GM19238 (cell line): ENCODE measurements around the gene BCOR.

Experiments
- DNase-seq: peaks from one replicate; pipeline ENCODE4 v3.0.0; 2011; ENCODE audit warnings: low spot score; ENCODE audit not compliant: insufficient read length

Gene BCOR

DNA sequence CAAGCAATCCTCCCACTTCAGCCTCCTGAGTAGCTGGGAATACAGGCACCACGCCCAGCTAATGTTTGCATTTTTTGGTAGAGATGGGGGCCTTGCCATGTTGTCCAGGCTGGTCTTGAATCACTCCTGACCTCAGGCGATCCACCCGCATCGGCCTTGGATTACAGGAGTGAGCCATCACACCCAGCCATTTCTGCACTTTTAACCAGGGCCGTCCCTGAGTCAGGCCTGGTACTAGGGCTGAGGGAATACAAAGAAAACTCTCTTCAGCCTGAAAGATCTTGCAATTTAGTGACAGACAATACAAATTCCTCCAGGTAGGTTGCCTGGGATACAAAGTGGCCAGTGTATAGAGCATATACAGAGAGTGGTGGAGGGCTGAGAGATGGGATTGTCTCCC is 65.8 kb downstream of the BCOR start:
- DNase-seq: no peak

DNA sequence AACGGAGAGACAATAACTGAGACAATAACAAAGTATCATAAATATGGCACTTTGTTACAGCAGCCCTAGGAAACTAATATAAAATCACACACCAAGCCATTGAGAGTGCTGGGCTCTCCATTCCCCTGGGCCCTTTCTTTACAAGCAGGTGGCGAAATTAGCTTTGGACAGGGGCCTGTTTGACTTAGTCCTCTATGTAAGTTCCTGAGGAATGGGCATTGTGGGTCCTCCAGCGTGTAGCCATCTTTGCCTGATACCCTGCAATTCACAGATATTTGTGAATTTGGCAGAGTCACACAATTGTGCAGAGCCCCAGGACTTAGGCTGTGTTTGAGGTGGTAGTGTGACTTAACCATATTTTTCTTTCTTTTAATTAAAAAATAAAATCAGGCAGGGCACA is 67.6 kb downstream of the BCOR start:
- DNase-seq: no peak

DNA sequence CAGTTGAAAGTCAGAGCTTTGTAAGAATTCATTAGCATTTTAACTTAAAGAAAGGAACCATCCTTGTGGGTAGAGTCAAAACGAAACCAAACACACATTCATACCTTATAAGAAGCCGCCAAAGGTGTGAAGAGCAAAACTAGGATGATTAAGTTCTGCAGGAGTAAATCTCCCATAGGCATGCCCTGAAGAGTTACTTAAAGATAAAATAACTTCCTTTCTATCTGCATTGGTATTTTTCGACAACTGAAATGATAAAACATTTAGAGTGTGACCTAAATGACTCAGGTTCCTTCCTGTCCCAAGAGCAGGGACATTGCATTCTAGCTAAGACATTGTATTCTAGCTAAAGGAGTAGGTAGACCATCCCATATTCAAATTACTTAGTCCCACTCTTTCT is 75.3 kb downstream of the BCOR start:
- DNase-seq: no peak

DNA sequence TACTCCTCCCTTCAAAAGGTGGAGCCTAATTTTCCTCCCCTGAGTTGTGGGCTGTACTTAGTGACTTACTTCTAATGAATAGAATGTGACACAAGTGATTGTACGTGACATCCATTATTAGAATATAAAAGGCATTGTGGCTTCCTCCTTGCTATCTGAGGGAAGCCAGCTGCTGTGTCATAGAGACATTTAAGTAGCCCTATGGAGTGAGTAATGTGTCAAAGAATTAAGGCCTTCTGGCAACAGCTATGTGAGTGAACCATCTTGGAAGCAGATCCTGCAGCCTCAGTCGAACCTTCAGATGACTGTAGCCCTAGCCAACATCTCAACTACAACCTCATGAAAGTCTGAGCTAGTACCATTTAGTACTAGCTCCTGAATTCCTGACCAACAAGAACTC is 76.1 kb downstream of the BCOR start:
- DNase-seq: no peak

DNA sequence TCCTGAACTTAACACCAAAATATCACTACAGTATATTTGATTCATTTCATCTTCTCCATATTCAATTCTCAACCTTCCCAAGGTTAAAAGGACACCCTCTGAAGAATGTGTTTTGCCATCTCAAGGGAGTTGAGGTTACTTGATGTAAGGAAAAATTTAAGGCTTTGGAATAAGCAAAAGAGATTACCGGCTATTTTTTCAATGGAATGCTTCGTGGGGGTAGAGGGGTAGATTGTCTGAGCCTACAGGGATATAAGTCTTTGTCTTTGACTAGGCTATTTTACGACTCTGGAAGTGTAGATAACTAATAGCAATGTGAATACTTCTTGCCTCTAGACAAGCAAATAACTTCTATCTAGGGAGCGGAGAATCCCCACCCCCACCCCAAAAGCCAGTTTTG is 78.2 kb downstream of the BCOR start:
- DNase-seq: no peak

DNA sequence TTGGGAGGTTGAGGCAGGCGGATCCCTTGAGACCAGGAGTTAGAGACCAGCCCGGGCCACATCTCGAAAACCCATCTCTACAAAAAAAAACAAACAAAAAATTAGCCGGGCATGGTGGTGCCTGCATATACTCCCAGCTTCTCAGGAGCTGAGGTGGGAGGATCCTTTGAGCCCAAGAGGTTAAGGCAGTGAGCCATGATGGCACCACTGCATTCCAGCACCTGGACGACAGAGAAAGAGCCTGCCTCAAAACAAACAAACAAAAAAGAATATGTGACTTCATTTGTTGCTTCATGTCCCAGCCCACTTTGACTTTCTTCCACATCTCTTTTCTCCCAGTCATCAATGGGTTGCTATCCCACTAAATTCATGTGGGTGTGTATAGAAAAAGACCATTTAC is 79.7 kb downstream of the BCOR start:
- no peak for DNase-seq

DNA sequence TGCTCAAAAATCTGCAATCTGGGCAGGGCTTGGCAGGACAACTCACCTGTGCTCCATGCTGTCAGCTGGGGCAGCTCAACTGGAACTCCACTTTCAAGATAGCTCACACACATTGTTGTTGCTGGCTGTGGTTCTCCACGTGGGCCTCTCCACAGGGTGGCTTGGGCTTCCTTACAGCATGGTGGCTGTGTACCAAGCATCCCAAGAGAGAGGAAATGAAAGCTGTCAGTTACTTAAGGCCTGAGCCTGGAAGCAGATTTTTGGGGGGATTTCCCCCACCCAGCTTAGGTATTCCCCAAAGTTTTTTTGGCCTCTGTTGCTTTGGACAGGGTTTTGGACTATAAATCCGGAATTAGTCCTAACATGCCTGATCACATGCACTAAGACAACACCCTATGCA is 81.0 kb downstream of the BCOR start:
- DNase-seq: no peak

DNA sequence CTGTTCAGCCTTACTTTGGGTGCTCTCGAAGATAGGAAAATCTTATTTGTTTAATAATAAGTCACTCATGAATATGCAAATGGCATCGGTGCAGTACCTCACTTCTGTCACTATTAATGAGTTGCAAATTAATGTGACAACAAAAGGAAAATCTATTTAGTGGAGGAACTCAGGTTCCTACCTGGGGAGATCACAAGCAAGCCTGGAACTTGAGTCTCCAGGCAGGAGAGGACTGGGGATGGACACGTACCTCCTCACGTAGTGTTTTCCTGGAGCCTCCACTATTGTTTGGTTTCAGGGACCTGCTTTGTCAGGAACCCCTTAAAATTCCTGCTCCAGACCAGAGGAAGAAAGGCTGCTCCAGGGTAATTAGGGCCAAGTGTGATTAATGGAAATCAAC is 82.1 kb downstream of the BCOR start:
- no peak for DNase-seq

DNA sequence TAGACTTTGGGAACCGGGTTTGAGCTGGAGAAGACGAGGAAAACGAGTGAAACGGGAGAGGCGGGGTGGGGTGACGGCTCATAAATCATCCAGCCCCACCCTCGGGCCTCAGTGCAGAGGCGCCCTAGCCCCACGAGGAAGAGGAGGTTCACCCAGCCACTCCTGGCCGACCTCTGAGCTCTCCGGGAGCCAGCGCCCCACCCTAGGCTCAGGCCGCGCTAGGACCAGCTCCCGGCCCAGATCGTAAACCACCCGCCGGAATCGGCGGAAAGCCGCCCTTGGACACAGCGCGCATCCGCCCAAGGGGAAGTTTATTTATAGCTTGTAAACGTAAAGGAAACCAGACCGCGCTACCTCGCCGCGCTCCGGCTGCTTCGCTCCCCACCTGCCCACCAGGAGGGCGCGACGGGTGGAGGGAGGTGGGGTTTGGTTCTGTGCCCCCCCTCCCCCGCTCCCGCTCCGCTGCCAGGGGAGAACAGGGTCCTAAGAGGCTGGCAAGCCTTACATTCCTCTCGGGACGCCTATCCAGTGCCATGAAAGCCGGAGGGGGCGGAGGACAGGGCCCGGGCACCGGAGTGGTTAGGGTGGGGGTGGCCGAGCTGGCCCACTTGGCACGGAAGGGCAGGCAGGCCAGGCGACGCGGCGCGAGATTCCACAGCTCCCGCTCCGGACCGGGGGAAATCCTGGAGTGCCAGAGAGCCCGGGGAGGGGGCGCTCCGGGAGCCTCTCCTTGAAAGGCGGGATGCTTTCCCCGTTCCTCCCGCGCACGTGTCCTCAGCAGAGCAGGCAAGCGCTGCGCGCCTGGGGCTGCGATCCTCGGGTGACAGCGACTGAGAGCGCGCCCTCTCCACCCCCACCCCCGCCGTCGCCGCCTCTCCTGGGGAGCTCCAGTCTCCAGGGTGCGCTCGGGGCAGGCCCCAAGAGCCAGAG is 84.2 kb downstream of the BCOR start:
- no peak for DNase-seq

DNA sequence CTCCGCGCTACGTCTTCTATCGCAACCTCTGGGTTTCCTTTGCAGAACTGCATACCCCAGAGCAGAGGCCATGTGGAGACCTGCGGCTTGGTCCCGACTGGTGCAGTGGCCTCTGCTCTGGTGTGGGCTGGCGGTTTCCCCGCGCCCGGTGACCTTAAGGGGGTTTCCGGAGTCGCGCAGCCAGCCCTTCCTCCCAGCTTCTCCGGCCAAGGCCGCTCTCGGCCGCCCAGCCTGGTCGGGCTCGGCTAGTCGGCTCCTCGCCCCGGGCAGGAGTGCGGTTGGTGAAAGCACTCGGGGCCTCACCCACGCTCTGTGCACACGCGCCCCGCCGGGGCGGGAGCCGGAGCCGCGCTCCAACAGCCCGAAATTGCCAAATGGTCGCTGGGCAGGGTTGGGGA is 84.9 kb downstream of the BCOR start:
- DNase-seq: no peak

DNA sequence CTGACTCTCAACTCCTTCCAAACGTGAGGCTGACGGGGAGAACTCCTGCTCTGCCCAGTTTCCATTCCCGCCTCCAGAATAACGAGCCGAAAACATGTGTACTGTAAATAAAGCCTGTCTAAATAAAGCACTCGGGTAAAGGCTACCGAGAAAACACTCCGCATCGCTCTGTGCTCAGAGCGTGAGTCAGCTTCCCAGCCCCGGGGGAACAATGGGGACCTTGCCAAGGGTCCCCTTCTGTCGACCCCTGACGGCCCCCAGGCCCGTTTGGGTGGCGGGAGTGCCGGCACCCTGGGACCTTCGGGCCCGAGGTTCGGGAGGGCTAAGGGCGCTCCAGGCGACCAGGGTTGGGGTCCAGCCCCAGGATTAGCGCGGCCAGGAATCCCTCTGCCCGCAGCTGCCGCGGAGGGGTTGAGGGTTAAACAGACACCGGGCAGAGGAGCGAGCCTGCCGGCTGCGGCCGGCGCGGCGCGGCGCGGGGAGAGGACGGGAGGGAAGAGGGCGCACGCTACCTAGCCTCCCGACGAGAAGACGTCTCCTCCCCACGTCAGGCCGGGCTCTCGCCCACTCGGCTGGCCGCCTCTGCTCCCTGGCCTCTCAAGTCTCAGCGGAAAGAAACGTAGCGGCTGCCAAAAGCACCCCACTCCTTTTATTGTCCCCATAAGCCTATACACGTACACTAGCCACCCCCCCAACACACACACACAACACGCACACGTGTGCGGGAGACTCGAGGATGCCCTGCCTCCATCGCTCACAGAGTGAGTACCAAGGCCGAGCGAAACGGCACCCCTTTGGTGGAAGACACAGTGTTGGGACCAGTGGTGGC is 85.5 kb downstream of the BCOR start:
- DNase-seq: no peak

DNA sequence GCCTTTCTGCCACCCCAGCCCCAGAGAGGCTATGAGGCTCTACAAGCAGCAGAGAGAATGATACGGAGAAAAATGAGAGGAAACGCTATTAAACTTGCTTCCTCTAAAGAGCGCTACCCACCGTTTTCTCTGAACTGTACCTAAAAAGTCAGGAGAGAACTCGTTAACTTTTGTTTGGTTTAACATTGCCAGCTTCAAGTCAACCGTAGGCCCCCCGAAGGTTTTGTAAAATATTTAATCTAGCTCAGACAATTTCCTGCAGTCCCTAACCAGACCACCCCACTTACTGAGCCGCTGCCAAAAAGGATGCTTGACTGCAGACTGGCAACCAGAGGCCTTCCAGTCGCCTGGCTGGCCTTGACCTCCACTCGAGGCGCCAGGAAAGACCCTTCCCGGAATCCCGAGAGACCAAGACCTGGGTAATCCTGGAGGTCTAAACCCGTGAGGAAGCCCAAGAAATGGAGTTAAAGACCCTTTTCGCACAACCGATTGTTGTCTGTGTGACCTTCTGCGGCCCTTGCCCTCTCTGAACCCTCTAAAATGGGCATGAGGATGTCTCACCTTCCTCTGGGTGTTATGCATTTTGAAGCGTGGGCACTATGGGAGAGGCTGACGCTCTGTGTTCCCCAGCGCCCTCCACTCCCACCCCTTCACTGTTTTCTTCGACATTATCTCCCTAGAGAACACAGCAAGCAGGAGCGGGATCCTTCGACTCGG is 86.3 kb downstream of the BCOR start:
- no peak for DNase-seq

DNA sequence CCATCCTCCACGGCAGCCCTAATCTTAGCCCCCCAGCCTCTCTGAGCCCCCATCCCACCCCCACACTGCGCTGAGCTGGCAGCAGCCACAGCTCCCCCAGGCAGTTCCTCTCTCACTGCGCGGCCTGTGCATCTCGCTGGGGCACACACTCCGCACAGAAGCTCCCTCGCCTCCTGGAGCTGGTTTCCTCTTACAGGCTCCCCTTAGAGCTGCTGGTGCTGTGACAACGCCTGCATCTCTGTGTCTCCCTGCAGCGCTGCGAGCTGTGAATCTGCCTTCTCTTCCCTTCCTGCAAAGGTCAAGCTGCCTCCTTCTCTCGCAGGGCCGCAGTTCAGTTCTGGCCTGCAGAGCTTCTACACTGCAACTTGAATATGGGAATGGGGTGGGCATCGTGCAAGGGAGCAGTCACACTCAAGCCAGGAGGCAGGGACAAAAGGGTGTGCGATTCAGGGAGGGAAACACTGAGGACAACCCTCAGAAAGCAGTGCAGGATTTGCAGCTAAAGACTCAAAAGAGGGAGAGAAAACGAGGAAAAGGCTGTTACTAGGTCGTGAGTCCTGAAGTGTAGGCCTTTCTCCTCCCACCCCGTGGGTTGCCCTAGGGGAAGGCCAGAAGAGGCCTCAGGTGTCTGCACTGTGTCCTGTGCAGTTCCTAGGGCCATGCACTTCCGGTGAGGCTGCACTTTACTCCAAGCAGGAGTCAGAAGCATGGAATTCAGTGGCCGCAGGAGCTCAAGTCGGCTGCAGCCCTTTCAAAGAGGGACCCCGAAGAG is 87.0 kb downstream of the BCOR start:
- no peak for DNase-seq

DNA sequence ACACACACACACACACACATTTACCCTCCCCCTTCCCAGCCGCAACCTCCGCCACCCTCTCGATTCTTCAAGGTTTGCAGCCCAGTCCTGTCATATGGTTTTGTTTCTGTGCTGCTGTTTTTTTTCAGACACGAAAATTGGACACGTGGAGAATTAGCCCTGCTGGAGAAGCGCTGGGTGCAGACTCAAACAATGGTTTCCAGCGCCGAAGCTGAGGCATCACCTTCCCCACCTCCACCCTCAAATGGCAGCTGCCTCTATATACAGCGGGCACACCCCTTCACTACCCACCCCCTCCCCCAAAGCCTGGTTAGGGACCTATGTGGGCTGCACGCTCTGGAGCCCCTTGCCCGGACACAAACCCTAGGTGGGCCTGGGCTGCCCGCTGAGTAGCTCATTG is 87.9 kb downstream of the BCOR start:
- DNase-seq: no peak

DNA sequence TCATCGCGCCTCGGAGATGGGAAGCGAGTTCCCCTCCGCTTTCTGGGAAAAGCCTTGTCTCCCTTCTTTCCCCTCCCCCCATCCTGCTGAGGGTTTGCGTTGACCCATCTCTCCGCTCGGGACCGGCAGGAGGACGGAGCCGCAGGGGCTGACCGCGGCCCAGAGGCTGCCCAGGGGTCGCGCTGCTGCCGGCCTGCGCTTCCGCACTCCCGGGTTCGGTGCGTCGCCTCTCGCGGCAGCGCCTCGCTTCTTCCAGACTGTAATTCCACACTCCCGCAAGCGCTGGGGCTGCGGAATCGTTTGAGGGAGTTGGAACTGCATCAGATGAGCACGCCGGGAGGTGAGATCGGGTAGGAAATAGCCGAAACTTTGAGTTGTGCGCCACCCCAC is 88.3 kb downstream of the BCOR start:
- DNase-seq: no peak

DNA sequence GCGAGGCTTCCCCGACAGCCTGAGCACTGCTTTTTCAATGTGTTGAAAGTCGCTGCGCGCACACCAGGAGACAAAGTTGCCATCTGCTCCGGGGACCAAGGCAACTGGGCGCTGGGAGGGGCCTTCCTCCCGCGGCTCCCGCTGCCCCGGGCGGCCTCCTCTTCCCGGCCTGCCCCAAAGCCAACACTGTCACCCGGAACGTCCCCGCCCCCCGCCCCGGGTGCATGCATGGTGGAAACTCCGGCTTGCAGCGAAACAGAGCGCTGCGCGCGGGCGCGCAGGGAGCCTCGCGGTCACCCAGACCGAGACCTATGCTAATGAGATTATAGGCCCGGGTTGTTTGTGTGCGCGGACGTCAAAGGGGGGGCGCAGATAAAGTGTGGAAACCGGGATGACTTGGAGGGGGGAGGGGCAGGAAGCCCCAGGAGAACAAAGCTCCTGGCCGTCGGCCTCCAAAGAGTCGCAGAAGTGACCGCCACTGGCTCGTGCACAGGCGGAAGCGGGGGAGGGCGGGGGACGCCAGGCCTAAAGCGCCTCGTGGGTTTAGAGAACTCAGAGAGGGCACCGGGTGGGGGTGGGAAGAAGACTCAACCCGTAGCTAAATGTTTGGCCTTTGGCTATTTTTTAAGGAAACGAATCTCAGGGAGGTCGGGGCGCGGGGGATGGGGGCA is 88.8 kb downstream of the BCOR start:
- no peak for DNase-seq

DNA sequence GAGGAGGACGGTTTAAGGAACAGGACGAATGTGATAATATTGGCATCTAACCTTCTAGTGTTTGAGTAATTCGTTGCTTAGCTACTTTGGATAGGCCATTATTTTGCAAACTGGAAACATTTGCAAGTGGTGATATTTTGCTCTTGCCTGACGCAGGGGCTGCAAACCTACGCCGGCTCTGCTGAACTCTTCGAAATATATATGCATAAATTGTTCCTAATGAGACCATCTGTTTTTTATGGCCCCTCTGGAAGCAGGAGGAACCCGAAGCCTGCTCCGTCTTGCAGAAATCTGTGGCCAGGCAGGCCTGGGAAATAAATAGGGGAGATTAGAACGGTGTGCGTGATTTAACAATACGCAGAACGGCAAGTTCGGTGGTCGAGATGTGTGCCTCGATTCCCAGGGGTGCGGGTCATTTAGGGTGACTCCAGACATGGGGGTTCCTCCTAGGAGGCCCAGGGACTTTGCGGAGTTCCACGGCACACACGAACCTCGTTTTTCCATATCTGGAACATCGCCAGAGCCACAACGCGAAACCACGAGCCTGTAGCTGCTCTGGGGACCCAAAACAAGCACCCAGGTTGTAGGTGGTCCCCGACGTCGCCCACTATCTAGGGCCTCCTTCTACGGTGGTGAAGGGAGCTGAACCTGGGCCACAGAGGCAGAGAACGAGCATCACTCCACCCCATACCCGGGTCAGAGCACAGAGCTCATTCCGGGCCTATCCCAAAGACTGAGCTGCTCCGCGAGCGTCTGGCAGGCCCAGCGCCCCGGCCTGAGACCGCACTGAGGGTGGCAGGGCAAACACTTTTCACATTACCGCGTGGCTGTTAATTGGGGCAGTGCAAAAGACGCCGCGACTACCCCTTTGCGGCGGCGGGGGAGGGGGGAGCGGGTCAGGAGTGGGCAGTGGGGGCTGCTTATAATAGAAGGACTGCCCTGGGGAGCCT is 89.7 kb downstream of the BCOR start:
- DNase-seq: no peak

DNA sequence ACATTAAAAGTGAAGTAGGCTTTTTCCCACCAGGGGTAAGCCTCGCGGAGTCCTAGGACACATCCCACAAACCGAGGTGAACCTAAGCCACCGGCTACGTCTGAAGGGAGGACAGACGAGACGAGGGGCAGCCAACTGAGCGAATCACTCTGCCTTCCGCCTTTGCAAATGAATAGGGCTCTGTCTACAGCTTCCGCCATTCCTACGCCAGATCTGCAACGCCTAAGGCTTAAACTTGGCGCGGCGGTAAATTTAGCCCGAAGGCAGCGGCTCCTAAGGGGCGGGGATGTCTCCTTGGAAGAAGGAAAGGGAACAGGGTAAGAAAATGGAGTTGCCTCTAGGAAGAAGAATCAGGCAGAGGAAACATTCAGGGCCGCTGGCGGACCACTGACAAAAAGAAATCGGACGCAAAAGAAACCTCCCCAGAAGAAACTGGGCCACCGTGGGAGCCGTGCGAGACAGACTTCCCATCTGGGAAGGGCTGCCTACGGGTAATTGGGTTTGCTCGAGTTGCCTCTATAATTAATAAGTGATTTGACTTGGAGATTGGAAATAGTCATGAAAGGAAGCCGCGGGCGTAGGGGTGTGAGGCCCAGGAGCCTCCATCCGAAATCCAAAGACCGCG is 90.5 kb downstream of the BCOR start:
- DNase-seq: no peak
